ENCODE results near the gene CEL. TPM values are rescaled to one million over a fixed set of nuclear protein-coding genes. Genes with fewer than 3 reads are reported as not detected.
"Not testable (repeated sequence)": the region's sequence is repeated elsewhere in the genome, so short reads cannot be mapped to it uniquely, and the experiment has no call there.

Gene CEL
- total RNA-seq, 1 experiment from 2014 or later, result 0.35 TPM

GRCh38 chr9:133080786-133081779 lies 19.3 kb downstream of the CEL start:
- DNase-seq (ENCODE audit: extremely low read depth, low read depth), result not testable (repeated sequence)

GRCh38 chr9:133081957-133082644 lies 20.3 kb downstream of the CEL start:
- not testable (repeated sequence) for DNase-seq (ENCODE audit: extremely low read depth, low read depth)

- DNase-seq (ENCODE audit: extremely low read depth, low read depth), result not testable (repeated sequence)
Measured at GRCh38 chr9:133083688-133084087, 21.9 kb downstream of the CEL start.

GRCh38 chr9:133086212-133086860 lies 24.6 kb downstream of the CEL start:
- not testable (repeated sequence) for DNase-seq (ENCODE audit: extremely low read depth, low read depth)

- DNase-seq (ENCODE audit: extremely low read depth, low read depth), result no peak
Measured at GRCh38 chr9:133086894-133087293, 25.1 kb downstream of the CEL start.

GRCh38 chr9:133087429-133088145 lies 25.8 kb downstream of the CEL start:
- DNase-seq (ENCODE audit: extremely low read depth, low read depth), result no peak

GRCh38 chr9:133088146-133088750 lies 26.5 kb downstream of the CEL start:
- DNase-seq (ENCODE audit: extremely low read depth, low read depth), result no peak

GRCh38 chr9:133088756-133089155 lies 27.0 kb downstream of the CEL start:
- no peak for DNase-seq (ENCODE audit: extremely low read depth, low read depth)

- no peak for DNase-seq (ENCODE audit: extremely low read depth, low read depth)
Measured at GRCh38 chr9:133089271-133089671, 27.5 kb downstream of the CEL start.

- no peak for DNase-seq (ENCODE audit: extremely low read depth, low read depth)
Measured at GRCh38 chr9:133090187-133090586, 28.4 kb downstream of the CEL start.

GRCh38 chr9:133090752-133091385 lies 29.1 kb downstream of the CEL start:
- no peak for DNase-seq (ENCODE audit: extremely low read depth, low read depth)

GRCh38 chr9:133094351-133094750 lies 32.6 kb downstream of the CEL start:
- not testable (repeated sequence) for DNase-seq (ENCODE audit: extremely low read depth, low read depth)

- DNase-seq (ENCODE audit: extremely low read depth, low read depth), result no peak
Measured at GRCh38 chr9:133094842-133095393, 33.1 kb downstream of the CEL start.

- no peak for DNase-seq (ENCODE audit: extremely low read depth, low read depth)
Measured at GRCh38 chr9:133098104-133098754, 36.4 kb downstream of the CEL start.

GRCh38 chr9:133098871-133099270 lies 37.1 kb downstream of the CEL start:
- DNase-seq (ENCODE audit: extremely low read depth, low read depth), result no peak

GRCh38 chr9:133099726-133100505 lies 38.1 kb downstream of the CEL start:
- DNase-seq (ENCODE audit: extremely low read depth, low read depth), result no peak

GRCh38 chr9:133100506-133101355 lies 39.0 kb downstream of the CEL start:
- no peak for DNase-seq (ENCODE audit: extremely low read depth, low read depth)
